ENCODE measurements around the gene MTA1.

MTA1 gene

DNA sequence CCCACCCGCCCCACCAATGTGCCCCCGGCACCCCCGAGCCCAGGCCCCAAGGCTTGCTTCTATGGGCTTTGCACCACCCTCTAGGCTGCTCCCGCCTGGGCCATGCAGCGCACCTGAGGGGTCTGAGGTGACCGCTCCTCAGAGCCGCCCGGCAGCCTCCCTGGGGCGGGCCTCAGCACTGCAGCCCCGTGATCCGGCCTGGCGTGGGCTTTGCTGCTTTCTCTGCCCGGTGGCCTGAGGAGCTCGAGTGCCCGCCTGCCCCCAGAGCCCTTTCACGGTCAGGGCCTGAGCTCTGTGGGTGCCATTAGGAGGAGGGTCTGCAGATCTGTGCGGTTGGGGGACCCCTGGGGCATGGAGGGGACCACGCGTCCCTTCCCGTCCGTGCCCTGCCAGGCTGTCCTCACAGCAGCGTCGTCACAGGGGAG lies 6.2 kb downstream of the MTA1 start:
- FAIRE-seq: no peak

GRCh38 chr14:105426416-105427130 lies 6.9 kb downstream of the MTA1 start:
- no peak for FAIRE-seq

GRCh38 chr14:105427412-105427811 lies 7.8 kb downstream of the MTA1 start:
- no peak for FAIRE-seq

- no peak for FAIRE-seq
Measured at GRCh38 chr14:105427936-105428485, 8.4 kb downstream of the MTA1 start.

- FAIRE-seq: no peak
Measured at GRCh38 chr14:105430042-105430441, 10.4 kb downstream of the MTA1 start.

DNA sequence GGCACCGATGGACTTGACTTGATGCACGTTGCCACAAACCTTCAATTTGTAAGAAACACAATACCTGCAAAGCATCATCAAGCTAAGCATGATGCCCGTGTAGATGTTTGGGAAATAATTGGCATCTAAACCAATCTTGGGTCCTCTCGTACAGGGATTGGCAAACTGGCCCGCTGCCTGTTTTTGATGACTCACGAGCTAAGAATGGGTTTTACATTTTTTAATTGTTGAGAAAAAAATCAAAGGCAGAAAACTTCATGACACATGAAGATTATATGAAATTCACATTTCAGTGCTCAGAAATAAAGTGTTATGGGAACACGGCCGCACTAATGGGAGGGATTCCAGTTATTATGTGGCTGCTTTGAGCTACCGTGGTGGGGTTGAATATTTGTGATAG lies 10.9 kb downstream of the MTA1 start:
- FAIRE-seq: no peak

DNA sequence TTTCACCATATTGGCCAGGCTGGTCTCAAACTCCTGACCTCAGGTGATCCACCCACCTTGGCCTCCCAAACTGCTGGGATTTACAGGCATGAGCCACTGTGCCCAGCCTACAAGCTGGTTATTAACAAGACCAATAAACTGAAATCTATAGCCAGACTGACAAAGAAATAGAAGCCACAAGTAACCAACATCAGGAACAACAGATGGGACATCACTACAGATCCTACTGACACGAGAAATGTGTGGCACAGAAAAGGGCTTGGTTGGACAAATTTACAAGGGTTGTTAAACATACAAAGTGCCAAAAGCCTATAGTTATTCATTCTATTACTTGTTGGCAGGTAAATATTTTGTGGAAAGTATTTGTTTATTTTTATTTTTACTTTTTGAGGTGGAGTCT lies 11.6 kb downstream of the MTA1 start:
- FAIRE-seq: no peak

DNA sequence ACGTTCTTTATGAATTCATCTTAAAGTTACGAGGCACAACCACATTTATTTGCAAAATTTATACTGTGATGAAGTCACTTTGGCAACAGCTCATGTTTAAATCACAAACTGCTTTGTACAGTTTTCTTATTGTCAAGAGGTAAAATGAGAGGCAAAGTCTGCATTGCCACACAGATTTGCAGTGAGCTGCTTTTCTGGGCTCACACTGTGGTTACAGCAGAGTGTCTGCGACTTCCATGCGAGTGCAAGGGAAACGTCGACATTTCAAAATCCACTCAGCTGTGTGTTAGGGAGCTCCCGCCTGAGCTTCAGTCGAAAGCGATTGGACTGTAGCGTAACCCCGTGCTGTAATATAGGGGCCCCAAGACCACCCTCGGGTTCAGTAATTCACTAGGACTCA lies 13.0 kb downstream of the MTA1 start:
- no peak for FAIRE-seq

GRCh38 chr14:105433161-105433605 lies 13.6 kb downstream of the MTA1 start:
- FAIRE-seq: no peak

GRCh38 chr14:105436402-105436801 lies 16.8 kb downstream of the MTA1 start:
- no peak for FAIRE-seq

DNA sequence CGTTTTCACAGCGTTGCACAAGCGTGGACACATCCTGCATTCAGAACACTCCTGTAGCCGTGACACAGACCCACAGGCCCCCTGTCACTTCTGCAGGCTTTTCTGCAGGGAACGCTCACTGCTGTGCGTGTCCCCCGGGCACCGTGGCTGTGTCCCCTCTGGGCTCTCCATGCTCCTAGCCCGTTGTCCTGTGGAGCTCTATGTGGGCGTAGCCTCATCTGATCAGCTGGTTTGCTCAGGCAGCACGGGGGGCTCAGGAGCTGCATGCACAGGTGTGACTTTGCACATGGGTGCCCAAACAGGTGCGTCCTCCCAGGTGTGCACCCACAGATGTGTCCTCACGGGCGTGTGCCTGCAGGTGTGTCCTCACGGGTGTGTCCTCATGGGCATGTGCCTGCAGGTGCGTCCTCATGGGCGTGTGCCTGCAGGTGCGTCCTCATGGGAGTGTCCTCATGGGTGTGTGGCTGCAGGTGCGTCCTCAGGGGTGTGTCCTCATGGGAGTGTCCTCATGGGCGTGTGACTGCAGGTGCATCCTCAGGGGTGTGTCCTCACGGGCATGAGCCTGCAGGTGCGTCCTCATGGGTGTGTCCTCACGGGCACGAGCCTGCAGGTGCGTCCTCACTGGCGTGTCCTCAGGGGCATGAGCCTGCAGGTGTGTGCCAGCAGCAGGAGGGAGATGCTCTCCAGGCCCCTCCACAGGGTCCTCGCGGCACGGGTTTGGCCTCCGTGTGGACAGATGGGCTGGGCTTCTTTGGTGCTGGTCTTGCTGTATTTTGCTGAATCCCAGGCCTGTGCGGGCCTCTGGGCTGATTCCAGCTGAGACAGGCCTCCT lies 17.5 kb downstream of the MTA1 start:
- no peak for FAIRE-seq

GRCh38 chr14:105437723-105438500 lies 18.3 kb downstream of the MTA1 start:
- FAIRE-seq: no peak

DNA sequence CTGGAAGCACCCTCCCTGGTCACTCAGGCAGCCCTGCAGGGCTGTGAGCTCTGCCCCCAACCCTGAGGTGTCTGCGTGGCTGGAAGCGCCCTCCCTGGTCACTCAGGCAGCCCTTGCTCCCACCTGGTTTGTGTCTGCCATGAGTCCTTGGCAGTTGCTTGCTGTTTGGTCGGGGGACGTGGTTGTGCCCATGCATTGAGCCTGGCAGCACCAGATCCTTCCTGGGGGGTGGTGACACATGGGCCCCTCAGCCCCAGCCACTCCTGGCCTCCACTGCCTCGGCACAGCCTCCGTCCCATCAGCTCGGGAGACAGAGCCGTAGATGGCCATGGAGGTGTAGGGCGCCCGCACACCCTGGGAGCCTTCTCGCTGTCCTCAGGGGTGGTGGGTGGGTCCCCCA lies 19.6 kb downstream of the MTA1 start:
- no peak for FAIRE-seq

DNA sequence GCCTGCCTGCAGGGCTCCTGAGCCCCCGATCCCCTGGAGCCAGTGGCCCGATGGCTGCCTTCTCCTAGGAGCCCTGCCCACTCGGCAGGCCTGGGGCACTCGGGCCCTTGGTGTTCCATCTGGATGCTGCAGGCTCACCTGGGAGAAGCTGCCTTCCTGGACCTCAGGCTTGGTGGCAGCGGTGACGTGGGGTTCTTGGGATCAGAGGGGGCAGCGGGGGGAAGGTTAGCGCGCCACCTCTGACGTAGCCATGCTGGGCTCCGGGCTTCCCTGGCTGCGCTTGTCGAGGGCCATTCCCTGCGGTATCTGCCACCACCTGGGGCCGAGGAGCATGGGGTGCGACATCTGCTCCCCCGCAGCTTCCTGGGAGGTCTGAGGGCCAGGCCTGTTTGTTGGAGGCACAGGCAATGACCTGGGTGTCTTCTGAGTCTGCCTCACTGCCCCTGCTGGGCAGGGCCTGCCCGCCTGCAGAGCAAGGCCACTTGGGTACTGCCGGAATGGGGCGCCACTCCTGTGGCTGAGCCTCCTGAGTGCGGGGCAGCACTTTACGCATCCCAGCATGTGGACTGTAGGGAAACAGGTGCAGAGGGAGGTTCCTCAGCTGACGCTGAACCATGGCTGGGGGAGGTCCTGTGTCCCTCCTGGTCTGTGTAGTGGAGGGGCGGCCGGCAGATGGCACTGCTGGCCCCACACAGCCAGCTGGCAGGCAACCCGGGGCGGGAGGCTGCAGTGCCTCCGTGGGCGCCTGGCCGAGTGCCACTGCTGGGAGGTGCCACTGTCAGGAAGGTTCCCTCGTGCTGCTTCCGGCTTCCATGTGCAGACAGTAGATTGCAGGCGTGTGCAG lies 20.3 kb downstream of the MTA1 start:
- FAIRE-seq: no peak

DNA sequence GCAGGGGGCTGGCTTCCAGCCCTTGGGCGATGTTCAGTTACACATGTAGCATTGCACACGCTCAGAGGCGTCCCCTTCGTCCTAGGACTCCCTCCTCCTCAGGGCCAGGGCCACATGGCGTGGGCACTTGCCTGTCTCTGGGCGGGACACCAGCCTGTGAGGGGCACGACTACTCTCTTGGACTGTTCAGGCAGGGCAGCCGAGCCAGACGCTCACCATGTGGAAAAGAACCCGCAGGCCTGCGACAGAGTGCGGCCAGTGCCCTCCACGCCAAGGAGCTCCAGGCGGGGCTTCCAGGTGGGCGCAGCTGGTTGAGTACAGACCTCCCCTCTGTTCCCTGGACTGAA lies 20.9 kb downstream of the MTA1 start:
- no peak for FAIRE-seq

GRCh38 chr14:105440992-105441391 lies 21.4 kb downstream of the MTA1 start:
- no peak for FAIRE-seq

DNA sequence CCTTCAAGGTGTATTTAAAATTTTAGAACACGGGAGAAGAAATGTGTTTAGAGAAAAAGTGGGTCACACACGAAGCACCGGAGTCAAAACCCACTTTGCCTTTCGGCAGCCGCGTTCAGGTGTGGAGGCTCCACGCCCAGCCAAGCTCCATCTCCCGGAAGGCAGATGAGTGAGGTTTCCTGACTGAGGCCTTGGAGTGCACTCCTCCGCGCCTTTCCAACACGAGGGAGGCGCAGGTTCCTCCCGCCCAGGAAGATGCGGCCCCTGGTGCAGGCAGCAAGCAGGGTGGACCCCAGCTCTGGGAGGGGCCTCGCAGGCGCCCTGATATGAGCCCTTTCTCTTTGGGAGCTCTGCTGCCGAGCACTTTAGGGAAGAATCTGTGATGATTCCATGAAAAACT lies 22.5 kb downstream of the MTA1 start:
- no peak for FAIRE-seq

GRCh38 chr14:105442834-105443233 lies 23.2 kb downstream of the MTA1 start:
- no peak for FAIRE-seq

DNA sequence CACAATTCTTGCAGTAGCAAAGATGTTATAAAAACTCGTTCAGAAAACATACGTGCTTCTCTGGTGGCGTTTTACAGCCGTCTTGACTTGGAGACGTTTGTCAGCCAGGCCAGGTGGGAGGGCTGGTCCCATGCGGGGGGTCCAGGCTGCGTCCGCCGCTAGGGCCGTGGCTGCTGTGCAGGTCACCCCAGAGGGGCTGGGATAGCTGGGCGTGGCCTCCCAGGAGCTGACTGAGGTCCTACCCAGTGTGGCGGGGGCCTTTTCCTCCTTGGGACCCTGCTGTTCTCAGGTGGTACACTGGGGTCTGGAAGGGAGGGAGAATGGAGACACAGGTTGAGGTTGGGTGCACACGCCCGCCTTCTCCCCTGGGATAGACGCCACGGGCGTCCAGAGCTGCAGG lies 25.2 kb downstream of the MTA1 start:
- no peak for FAIRE-seq

DNA sequence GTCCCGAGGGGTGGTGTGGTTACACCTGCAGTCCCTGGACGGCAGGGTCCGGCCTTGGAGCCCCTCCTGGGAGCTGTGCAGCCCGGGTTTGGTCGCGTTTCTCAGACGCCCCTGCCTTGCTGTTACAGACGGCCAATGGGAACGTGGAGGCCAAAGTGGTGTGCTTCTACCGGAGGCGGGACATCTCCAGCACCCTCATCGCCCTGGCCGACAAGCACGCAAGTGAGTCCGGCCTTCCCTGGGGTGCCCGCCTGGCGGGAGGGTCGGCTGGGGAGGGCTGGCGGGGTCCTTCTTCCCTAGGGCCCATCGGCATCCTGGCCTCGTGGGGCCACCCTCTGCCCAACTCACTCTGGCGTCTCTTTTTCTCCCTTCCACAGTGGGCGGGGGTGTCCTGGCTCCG lies 25.7 kb downstream of the MTA1 start:
- FAIRE-seq: no peak

DNA sequence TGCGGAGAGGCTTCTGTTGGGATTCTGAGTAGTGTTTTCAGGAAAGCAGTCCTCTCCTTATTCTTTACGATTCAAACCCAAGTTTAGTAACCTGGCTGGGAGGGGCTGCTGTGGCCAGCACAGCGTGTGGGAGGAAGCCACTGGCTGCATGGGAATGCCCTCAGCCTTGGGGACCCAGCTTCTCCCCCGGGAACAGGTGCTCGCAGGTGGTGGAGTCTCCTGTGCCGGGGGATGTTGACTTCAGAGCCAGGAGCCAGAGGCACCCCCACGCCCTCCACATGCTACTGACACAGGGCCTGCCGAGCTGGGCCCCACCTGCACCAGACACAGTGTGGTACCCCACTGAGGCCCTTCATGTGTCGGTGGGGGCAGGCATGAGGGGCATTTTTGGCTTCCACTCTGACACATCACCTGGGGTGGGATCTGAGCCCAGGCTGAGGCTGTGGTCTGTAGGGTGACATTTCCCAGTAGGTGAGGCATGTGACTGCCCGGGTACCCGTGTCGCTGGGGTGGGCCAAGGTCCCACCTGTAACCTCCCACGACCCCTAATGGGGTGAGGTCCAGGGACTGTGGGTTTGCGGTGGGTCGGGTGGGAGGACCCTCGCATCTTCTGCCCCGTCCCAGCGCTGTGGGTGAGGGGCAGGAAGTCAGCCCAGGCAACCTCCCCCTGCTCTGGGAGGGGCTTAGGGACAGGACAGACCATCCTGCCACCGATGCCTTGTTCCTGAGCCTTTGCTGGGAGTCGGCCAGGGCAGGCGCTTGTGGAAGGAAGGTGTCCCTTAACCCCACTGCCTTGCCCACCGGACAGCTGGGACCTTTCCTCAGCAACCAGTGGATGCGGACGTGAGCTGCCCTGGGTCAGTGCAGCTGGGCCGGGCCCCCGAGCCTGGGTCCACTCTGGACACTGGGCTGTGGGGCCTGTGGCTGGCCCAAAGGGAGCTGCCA lies 26.5 kb downstream of the MTA1 start:
- no peak for FAIRE-seq

Measured in TTC549 (cell line).